Measurements from ENCODE around the gene CFAP157.
"Not testable (repeated sequence)": the region's sequence is repeated elsewhere in the genome, so short reads cannot be mapped to it uniquely, and the experiment has no call there.

The CFAP157 gene

DNA sequence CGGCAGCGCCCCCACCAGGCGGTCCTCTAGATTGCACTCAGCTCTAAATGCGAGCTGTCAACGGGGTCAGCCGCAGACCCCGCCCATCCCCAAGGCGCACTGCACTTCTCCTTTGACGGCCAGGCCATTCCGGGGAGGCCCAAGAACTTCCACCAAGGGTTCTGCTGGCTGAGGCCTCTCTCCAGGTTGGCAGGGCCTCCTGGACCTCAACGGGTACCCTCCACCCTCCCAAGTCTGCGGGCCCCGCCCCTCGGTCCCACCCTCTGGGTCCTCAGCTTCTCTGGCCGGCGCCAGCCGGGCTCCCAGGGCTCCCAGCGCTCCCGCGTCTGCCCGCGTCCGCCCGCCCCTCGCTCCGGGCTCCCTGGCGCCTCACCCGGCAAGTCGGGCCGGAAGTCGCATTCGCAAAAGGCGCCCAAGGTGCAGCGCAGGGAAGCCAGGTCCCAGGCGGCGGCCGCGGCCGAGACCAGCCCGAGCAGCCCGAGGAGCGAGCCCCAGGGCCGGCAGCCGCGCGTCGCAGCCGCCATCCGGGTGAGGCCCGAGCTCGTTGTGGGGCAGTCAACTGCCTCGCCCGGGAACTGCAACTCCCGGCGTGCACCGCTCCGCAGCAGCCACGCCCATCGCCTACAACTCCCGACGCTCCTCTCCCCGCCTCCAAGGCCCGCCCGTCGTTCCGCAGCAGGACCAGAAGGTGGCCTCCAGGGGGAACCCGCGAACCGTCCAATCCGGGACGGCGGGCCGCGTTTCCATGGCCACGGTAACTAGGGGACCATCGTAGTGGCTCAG, 28.1 kb downstream of the CFAP157 start, which contains the start of gene TOR2A:
Gene TOR2A, minus strand, starts transcription at position 548 of the 783 bp plus-strand sequence. Its CDS starts 24 bp downstream, at position 524.
- peak; percentile 97 to 98 for DNase-seq (ENCODE audit: low read depth in 1 of 2, low spot score in 1 of 2)

DNA sequence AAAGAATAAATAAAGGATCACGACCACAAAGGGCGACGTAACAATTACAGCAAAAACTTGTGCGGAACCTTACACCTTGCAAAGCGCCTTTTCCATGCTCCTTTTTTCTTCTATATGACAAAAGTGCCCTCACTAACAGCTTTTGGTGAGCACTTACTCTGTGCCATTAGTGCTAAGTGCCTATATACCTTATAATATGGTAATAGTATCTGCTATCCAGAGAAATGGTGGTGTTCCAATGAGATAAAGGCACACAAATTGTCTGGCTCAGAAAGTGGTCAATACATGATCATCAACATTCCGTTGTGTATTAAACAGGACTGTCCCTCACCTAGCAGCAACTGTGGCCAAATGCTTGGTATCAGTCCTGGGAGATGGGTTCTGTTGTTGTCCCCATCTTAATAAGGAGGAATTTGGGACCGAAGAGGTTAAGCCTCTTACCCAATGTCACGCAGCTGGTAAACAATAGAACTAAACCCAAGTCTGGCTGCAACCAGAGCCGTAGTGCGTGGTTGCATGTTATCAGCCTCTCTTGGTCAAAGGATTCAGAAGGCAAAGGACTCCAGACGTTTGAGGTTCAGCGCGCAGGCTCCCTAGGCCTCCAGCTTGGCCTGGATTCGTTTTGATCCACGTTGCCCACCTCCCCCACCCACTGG, 28.9 kb downstream of the CFAP157 start:
- DNase-seq (ENCODE audit: low read depth in 1 of 2, low spot score in 1 of 2) = no peak

- DNase-seq (ENCODE audit: low read depth in 1 of 2, low spot score in 1 of 2) = no peak
Observed at GRCh38 chr9:127738666-127739065, 31.9 kb downstream of the CFAP157 start.

- DNase-seq (ENCODE audit: low read depth in 1 of 2, low spot score in 1 of 2) = no peak
Observed at GRCh38 chr9:127739614-127740330, 33.0 kb downstream of the CFAP157 start.

- DNase-seq (ENCODE audit: low read depth in 1 of 2, low spot score in 1 of 2) = no peak
Observed at GRCh38 chr9:127741831-127742434, 35.1 kb downstream of the CFAP157 start.

DNA sequence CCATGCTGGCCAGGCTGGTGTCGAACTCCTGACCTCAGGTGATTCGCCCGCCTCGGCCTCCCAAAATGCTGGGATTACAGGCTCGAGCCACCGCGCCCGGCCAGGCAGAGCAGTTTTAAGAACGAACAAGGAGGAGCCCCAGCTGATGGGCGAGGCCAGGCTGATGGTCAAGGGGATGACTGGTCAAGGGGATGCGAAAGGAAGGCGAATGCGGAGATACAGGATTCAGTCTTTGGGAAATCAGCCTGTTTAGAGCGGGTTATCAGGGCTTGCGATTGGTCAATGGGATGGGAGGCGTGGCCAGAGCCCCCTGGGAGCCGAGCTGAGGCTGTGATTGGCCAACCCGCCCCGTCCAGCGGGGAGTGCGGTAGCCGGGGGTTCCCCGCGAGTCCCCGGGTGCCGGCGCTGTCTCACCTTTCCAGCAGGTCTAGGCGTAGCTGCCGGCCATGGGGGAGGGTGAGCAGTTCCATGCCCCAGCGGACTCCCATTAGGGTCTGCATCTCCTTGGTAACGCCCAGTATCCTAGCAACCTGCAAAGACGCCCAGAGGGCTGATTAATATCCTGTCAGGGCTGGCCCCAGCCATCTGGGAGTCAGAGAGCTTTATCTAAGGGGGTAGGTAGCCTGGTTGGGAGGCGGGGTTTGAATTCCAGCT, 35.8 kb downstream of the CFAP157 start:
- DNase-seq (ENCODE audit: low read depth in 1 of 2, low spot score in 1 of 2) = no peak

DNA sequence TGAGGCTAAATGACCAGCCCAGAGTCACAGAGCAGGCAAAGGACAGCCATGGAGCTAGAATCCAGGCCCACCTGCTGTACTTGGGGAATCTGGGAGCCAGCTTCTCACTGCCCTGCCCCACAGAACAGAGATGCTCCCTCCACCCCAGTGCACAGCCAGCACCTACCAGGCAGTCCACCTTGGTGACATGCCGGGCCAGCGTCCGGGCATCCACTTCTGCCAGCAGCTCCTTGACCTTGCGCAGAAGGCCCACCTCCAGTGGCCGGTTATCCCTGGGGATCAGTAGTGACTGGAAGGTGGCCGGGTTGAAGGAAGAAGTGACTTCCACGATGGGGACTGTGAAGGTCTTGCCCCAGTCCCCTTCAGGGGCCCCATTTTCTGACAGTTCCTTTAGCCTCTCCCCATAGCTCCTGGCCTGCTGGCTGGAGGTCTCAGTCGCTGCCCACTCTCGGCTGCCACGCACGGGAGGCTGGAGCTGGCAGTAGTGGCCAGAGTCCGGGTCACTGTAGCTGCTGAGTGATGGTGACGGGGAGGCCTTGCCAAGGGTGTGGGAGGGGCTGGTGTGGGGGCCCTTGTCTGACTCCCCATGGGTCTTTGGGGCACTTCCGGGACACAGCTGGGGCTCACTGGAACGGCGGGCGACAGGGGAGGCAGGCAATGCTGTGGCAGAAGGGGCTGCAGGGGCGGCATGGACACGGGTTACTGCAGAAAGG, 37.8 kb downstream of the CFAP157 start:
- no peak for DNase-seq (ENCODE audit: low read depth in 1 of 2, low spot score in 1 of 2)

DNA sequence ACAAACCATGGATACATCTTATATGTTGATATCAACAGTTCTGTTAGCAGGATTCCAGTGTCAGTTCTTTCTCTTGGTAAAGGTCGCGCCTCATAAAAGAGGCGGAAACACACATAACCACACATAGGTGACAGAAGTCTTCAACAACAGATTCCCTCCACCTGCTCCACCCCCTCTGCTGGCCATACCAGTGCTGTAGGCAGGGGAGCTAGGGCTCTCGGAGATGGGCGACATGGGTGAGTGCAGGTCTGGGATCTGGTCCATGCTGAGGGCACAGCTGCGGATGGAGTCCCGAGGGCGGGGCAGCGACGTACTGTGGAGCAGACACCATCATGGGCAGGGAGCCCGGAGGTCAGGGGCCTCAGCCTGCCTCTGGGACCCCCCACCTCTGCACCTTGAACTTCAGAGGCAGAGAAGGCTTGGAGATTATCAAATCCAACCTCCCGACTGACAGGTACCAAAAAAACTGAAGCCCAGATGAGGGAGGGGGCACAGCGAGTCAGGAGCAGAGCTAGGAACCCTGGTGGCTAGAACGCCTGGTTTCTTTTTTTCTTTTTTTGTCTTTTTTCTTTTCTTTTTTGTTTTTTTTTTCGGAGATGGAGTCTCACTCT, 40.3 kb downstream of the CFAP157 start:
- no peak for DNase-seq (ENCODE audit: low read depth in 1 of 2, low spot score in 1 of 2)

- no peak for DNase-seq (ENCODE audit: low read depth in 1 of 2, low spot score in 1 of 2)
Observed at GRCh38 chr9:127749090-127749787, 42.5 kb downstream of the CFAP157 start.

DNA sequence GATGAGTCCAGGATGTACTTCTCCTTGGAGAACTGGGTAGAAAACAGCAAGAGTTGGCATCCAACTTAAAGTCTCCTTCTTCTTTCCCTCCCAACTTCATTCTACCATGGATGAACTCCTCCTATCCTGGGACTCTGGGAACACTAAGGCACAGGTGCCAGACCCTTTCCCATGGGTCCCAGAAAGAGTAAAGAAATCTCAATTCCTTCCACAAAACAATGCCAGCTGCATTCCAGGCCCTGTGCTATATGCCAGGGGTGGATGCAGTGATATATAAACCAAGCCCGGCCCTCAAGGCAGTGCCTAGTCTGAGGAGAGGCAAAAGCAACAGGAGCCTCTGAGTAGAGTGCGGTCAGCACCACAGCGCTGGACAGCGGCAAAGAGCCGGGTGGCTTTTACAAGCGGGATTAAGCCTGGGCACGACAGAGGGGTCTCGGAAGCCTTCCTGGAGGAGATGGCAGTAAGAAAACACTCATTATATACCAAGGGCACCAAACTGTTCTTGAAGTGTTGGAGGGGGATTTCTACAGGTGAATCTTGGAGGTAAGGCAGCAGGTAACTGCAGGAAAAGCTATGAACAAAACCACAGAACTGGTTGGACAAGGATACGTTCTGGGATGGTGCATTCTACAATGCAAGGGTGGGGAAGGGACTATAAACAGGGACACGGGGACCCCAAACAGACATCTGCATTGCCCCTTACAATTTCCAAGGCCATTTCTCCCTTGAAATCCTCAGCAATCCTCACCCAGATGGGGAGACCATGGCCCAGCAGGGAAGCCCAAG, 44.7 kb downstream of the CFAP157 start:
- DNase-seq (ENCODE audit: low read depth in 1 of 2, low spot score in 1 of 2) = no peak

- no peak for DNase-seq (ENCODE audit: low read depth in 1 of 2, low spot score in 1 of 2)
Observed at GRCh38 chr9:127753148-127753547, 46.4 kb downstream of the CFAP157 start.

- no peak for DNase-seq (ENCODE audit: low read depth in 1 of 2, low spot score in 1 of 2)
Observed at GRCh38 chr9:127753622-127754021, 46.8 kb downstream of the CFAP157 start.

DNA sequence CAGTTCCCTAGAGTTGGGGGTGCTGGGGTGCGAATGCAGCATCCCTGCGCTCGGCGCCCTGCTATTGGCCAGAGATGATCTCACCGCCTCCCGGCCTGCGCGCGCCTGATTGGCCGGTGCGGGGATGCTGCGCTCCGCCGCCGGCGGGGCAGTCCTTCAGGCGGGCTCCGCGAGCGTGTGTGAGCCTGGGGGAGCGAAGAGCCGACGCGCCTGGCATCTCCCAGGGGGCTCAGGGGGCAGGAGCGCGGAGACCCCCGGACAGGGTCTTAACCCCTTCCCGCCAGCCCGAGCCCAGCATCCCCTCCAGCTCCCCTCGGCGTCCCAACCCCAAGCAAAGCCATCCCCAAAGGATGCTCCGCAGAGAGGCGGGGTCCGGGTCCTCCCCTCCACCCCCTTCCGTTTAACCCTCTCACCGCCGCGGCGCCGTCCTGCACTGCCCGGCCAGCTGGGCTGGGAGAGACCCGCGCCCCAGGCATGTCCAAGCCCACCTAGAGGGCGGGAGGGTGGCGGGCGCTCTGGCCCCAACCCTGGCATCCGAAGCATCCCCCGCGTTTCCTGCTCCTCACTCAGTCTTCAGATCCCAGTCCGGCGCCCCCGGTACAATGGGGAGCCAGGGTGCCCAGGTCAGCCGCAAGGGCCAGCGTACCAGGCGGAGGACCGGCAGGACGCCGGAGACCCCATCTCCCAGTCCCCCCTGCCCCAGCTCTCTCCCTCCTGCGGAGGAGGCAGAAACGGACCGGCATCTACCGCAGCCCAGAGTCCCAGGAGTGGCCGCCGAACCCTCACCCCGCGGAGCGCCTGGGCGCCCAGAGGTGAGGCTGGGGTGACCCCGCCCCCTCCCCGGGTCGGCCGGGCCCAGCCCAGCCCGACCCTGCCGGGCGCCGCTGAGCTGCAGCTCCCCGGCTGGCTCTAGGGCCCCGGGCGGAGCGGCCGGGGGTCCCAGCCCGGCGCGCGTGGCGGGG, 47.6 kb downstream of the CFAP157 start:
- no peak for DNase-seq (ENCODE audit: low read depth in 1 of 2, low spot score in 1 of 2)

DNA sequence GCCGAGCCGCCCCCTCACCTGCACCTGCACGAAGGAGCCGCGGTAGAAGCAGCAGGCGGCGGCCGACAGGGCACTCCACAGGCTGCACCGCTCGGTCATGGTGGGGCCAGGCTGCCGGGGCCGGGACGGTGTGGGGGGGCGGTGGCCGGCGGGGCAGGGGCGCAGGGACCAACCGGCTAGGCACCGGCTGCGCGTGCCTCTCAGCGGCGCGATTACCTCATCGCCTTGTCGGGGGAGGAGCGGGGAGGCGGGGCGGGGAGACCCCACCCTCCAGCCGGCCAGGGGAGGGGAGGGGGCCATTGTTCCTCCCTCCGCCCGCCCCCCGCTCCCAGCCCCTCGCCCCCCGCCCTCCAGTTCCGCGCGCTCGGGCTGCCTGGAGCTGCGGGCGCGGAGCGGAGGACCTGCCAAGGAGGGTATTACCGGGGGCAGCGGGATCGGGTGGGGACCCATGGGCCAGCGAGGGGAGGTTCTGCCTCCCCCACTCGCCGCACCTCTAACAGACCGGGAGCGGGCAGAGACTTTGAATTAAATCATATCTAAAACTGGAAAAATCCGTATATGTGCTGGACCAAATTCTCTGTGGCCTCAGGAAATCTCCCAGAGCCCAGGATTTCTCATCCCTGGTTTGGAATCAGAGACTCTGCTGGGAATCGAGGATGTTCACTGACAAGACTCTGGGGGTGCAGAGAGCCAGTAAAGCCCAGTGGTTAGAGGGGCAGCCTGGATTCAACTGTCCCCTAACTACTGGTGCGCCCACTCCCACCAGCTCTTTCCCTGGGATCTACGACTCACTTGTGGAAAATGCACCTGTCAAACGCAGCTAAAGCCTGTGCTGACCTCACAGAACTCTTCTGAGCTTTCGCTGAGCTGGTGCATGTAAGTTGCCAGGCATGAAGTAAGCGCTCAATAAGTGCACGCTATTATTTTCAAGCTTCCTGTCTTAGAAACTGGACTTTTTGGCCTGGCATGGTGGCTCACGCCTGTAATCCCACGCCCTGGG, 48.6 kb downstream of the CFAP157 start:
- no peak for DNase-seq (ENCODE audit: low read depth in 1 of 2, low spot score in 1 of 2)

DNA sequence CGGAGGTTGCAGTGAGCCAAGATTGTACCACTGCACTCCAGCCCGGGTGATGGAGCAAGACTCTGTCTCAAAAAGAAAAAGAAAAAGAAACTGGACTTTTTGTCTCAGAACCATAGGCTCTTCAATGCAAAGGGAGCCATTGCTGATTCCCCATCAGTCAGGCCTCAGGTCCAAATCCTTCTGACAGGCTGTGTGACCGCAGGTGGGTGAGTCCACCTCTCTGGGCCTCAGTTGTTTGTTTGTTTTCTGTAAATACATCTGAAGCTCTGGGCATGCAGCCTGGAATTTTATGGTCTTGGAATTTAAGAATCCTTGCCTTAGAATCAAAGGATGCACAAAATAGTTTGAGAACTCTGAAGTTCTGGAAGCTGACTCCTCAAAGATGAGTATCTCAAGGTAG, 49.4 kb downstream of the CFAP157 start:
- no peak for DNase-seq (ENCODE audit: low read depth in 1 of 2, low spot score in 1 of 2)

- not testable (repeated sequence) for DNase-seq (ENCODE audit: low read depth in 1 of 2, low spot score in 1 of 2)
Observed at GRCh38 chr9:127756776-127757175, 50.0 kb downstream of the CFAP157 start.
